Measurements from ENCODE around the gene PIK3R6.
"Not testable (repeated sequence)": the region's sequence is repeated elsewhere in the genome, so short reads cannot be mapped to it uniquely, and the experiment has no call there.

PIK3R6 gene

DNA sequence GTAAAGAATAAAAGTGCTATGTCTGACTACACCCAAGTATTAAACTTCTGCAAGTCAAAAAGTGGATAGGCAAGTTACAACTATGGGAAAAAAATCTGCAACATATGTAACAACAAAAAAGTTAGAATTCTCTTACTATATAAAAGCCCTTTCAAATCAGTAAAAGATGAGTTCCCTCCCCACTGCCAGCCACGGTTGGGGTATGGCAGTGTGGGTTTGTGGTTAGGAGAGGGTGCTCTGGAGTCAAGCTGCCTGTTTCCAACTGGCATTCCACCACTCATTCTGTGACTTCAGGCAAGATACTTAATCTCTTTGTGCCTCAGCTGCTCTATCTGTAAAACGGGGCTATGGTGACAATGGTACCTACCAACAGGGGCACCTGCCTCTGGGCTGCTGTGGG is 41.7 kb downstream of the PIK3R6 start:
- DNase-seq (ENCODE audit: low read depth): no peak

DNA sequence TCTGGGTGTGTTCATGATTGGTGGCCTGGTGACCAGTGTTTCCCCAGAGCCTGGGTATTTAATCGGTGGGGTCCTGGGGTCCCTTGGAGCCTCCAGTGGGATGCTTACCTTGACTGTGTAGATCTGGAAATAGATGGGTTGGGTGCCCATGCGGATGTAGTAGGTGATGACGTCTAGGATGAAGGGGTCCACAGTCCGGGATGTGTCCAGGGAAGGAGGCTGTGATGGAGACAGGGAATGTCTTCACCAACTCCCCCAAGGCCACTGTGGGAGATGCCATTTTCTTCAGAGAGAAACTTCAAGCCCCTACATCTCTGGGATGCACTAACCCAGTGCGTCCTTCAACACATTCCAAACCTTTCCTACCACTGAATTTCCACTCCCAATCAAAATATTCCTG is 44.2 kb downstream of the PIK3R6 start:
- no peak for DNase-seq (ENCODE audit: low read depth)

- DNase-seq (ENCODE audit: low read depth): no peak
These were observed 45.0 kb downstream of the PIK3R6 start for GRCh38 chr17:8822401-8823035.

- DNase-seq (ENCODE audit: low read depth): no peak
These were observed 45.9 kb downstream of the PIK3R6 start for GRCh38 chr17:8821446-8822105.

- DNase-seq (ENCODE audit: low read depth): no peak
These were observed 47.0 kb downstream of the PIK3R6 start for GRCh38 chr17:8820311-8821010.

GRCh38 chr17:8818654-8819330 is 48.7 kb downstream of the PIK3R6 start:
- no peak for DNase-seq (ENCODE audit: low read depth)

- DNase-seq (ENCODE audit: low read depth): no peak
These were observed 49.4 kb downstream of the PIK3R6 start for GRCh38 chr17:8818047-8818446.

GRCh38 chr17:8806926-8807550 is 60.4 kb downstream of the PIK3R6 start:
- no peak for DNase-seq (ENCODE audit: low read depth)

GRCh38 chr17:8806253-8806925 is 61.1 kb downstream of the PIK3R6 start:
- no peak for DNase-seq (ENCODE audit: low read depth)

DNA sequence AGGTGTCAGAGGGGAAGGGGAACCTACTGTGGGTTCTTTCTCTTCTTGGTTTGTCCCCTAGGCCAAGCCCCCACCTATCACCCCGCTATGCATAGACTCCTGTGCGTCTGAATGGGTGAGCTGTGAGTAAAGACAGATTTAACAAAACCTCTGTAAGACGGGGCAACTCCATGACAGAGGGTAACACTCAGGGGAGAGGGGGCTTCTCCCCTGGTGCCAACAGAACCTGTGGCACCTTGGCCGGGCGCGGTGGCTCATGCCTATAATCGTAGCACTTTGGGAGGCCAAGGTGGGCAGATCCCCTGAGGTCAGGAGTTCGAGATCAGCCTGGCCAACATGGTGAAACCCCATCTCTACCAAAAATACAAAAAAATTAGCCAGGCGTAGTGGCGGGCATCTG is 62.1 kb downstream of the PIK3R6 start:
- not testable (repeated sequence) for DNase-seq (ENCODE audit: low read depth)

DNA sequence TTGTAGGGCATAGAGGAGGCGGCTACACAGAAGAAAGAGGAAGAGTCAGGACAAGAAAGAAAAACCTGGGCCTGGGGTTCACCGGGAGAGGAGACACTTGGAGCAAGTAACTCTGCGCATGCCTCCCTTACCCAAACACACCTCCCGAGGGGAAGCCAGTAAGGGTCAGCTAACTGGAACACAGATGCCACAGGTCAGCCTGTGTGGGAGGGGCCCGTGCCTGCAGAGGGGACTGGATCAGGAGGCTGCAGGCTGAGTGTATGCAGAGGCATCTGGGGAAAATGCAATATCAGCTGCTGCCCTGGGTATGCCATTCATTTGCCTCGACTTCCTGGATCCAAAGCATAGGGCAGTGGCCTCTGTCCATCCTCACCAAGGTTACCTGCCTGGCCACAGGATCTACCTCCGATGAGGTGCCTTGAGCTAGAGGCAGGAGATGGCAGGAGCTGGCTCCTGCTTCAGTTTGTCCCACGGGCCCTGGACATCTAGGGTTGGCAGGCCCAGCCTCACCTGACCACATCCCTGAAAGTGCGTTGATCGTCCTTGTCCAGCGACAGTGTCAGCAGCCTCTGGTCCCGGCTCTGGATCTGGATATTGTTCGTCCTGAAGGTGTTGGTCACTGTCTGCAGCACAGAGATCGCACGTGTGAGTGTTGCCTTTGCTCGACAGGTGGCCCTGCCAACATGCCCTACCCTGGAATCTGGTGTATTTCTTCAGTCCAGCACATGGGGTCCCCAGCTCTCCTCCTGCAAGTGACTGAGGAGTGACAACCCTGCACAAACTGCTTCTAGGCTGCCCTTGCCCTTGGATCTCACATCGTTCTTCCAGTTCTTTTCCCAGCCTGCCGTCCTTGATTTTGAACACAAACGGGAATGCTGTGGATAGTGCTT is 63.7 kb downstream of the PIK3R6 start:
- no peak for DNase-seq (ENCODE audit: low read depth)

DNA sequence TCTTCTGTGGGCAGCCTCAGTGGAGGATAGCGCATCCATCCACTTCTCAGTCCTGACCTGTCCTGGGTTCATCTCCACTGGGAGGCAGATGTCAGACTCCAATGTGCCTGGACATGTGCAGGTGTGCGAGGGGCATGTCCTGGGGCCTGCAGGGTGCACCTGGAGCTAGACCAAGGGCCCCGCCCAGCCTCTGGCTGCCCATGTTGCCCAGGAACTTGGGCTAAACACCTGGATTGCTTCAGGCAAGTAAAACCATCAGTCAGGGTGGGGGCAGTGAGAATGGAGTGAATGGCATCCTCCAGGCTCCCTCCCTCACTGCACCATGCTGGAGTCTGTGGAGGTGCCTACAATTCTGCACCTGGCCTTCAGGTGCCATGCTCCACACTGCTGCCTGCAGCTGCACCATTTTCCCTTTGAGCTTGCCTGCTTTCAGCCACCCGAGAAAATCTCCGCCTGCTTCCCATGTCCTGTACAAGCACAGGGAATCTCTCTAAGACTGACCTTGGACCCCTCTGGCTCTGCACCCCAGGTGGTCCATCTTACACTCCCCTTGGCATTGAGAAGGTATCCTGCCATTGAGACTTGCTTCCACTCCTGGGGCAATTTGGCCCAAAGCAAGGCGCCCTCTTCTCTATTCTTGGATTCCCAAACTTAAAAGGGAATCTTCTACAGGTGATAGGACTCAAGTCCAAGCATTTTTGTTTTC is 66.2 kb downstream of the PIK3R6 start:
- DNase-seq (ENCODE audit: low read depth): no peak

- no peak for DNase-seq (ENCODE audit: low read depth)
These were observed 66.8 kb downstream of the PIK3R6 start for GRCh38 chr17:8800656-8801055.

DNA sequence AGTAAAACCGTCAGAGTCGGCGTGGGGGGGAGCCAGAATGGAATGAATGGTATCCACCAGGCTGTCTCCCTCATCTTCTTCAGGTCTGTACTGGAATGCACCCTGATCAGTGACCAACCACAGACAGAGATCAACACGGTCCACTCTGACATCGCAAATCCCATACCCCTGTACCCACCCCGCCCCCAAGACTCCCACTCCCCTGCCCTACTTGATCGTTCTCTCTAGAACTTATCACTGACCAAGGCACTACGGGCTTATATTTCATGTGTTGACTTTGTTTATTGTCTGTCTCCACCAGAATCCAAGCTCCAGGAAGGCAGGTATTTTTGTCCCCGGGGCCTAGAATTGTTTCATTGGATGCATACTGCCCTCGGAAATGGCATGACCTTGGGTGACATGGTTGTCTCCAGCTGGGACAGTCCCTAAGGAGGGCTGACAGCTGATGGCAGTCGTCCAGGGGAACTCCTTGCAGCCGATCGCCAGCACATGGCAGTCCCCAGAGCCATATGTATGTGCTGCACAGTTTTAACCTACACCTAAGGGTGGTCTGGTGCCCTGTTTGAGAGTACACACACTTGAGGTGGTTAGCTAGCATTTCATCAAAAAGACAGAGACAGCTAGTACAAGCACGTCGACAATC is 67.8 kb downstream of the PIK3R6 start:
- no peak for DNase-seq (ENCODE audit: low read depth)

GRCh38 chr17:8798846-8799569 is 68.5 kb downstream of the PIK3R6 start, which contains the start of gene MFSD6L:
Gene MFSD6L (minus strand): TSS chr17:8799365. CDS start chr17:8799120, 245 bp downstream.
- DNase-seq (ENCODE audit: low read depth): no peak

DNA sequence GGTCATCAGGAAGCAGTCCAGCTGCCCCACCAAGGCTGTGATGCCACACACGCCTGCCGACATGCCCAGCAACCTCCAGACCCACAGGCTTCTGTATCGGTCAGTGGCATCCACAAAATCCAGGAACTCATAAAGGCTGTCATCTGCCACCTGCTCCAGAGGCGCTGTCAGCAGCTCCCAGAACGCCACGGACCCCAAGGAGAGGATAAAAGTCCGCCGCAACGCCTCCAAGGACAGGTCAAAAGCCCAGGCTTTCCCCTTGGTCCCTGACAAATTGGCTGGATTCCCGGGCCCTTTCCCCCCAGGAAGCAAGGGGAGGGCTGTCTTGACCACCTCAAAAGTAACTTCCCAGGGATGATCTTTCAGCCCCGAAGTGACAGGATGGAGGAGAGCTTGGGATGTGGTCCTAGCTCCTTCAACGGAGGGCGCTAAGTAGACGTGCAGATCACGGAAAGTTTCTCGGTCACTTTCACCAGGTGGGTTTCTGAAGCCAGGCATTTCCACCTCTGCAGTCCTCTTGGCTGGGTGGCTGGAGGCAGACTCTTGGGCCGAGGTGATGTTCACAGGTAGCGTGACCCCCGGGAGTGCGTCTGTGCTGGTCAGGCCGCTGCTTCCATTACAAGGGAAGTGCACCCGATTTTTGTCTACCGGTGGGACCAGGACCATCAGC is 69.2 kb downstream of the PIK3R6 start:
- DNase-seq (ENCODE audit: low read depth): no peak

- no peak for DNase-seq (ENCODE audit: low read depth)
These were observed 69.8 kb downstream of the PIK3R6 start for GRCh38 chr17:8797621-8798175.

GRCh38 chr17:8794636-8795035 is 72.8 kb downstream of the PIK3R6 start:
- DNase-seq (ENCODE audit: low read depth): no peak

Data from stimulated activated CD8-positive, alpha-beta memory T cell treated with anti-CD3 and anti-CD28 coated beads, Interleukin-12 subunit alpha, Interleukin-12 subunit beta, amount 100 ng/mL, for 1 hour (primary cell).